NCI-H1930 (cell line): ENCODE measurements around the gene IL31.
"Not testable (repeated sequence)": the region's sequence is repeated elsewhere in the genome, so short reads cannot be mapped to it uniquely, and the experiment has no call there.

Experiments used
- DNase-seq, 2 experiments: peaks; one replicate each; lab custom pipeline; 2025; lab: John Stamatoyannopoulos, UW

The IL31 gene

DNA sequence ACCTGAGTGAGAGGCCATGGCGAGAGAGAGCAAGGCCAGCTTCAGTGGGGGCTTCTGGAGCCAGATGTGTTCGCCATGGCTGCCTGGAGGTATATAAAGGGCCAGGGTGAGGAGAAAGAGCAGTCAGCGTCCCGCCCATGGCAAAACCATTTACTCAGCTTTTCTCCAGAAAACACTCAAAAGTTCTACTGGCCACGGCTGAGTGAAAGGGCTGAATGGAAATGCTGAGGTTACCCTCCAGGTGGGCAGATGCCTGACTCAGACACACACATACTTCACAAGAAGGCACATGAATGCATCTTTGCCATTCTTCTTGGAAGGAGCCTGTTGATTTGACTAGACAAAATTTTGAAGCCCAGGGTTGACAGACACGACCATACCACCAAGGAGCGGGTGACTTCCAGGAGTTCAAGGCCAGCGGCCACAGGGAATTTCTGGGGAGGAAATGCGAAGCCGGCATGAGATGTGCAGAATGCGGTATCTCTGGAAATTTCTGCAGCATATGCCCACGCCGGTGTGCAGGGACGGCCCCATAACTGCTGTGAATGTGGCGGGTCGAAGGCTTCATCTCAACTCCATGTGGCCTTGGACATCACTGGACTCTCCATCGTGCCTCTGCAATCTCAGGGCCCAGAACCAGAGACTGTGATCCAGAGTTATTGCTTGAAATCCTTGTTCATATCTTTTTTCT lies at the start of gene IL31:
Gene IL31 (minus strand): TSS at position 67 of the 691 bp plus-strand sequence. CDS start 49 bp downstream, at position 18.
- DNase-seq, result no peak

DNA sequence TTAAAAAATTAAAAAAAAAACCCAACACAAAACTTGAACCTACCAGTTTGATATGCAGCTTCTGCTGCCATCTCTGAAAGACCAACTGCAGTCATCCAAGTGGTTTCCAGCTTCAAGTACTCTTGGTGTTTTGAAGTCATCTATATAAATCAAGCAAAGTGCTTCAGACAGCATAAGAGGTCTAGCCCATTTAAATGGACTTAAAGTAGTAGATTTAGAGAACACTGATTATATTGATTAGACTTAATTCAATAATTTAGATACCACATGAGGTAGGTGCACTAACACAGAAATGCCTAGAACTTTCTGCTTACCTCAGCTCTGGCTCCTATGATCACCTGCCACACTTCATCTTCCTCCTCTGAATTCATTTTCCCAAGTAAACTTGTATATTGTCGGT lies 42.4 kb upstream of the IL31 start:
- DNase-seq, result no peak

DNA sequence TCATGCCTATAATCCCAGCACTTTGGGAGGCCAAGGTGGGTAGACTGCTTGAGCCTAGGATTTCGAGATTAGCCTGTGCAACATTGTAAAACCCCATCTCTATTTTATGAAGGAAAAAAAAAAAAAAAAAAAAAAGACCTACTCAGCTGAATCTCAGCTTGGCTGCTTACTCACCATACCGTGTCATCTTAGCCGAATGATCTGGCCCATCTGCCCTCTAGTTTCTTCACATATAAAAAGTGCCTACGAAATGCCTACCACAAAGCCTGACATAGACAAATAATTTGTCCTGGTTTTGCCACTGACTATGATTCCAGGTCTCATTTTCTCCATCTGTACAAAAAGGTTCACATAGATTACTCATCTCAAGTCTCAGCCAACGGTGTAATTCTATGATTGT lies 41.8 kb upstream of the IL31 start:
- DNase-seq, result no peak

DNA sequence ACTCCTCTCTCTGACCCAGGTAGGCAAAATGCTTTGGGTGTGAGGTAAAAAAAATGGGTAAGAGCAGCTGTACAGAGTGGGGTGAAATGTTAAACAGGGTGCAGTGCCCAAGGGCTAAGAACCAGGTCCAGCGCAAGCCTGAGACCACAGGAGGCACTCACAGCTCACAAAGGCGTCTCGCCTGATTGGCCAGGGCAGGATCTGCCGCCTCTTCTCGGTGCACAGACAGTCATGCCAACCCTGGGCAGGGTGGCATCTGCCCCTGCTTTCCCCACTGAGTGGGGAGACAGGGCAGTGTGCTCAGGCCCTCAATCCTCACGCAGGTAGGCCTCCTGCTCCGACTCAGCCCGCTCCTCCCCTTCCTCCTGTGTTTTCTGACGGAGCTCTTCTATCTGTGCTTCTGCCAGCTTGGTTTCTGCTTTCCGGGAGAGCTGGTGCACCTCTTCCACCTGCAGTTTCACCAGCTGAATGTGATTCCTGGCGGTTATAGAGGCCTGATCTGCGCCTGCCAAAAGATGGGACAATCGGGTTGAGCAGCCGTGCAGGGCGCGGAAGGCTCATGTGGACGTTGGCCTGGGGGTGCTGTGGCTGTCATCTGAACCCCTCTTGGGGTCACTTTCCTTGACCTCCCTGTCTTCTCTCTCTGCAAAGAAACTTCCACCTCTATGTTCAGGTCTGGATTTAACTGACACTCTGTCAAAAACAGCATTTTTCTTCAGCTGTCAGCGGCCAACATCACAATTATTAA lies 34.2 kb upstream of the IL31 start:
- no peak for DNase-seq

- DNase-seq, result no peak
Observed at GRCh38 chr12:122207391-122207790, 33.4 kb upstream of the IL31 start.

GRCh38 chr12:122206976-122207375 lies 33.0 kb upstream of the IL31 start:
- DNase-seq, result no peak

DNA sequence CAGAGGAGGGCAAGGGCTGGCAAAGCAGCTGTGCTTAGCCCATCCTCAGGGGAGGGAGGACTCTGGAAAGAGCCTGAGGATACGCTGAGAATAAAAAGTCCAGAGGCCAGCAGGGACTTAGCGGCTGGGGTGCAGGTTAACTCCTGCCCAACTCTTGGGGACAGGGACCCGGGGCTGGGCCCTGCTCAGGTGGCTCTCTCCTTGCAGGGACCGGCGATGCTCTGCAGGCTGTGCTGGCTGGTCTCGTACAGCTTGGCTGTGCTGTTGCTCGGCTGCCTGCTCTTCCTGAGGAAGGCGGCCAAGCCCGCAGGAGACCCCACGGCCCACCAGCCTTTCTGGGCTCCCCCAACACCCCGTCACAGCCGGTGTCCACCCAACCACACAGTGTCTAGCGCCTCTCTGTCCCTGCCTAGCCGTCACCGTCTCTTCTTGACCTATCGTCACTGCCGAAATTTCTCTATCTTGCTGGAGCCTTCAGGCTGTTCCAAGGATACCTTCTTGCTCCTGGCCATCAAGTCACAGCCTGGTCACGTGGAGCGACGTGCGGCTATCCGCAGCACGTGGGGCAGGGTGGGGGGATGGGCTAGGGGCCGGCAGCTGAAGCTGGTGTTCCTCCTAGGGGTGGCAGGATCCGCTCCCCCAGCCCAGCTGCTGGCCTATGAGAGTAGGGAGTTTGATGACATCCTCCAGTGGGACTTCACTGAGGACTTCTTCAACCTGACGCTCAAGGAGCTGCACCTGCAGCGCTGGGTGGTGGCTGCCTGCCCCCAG lies 32.3 kb upstream of the IL31 start:
- DNase-seq, result no peak

DNA sequence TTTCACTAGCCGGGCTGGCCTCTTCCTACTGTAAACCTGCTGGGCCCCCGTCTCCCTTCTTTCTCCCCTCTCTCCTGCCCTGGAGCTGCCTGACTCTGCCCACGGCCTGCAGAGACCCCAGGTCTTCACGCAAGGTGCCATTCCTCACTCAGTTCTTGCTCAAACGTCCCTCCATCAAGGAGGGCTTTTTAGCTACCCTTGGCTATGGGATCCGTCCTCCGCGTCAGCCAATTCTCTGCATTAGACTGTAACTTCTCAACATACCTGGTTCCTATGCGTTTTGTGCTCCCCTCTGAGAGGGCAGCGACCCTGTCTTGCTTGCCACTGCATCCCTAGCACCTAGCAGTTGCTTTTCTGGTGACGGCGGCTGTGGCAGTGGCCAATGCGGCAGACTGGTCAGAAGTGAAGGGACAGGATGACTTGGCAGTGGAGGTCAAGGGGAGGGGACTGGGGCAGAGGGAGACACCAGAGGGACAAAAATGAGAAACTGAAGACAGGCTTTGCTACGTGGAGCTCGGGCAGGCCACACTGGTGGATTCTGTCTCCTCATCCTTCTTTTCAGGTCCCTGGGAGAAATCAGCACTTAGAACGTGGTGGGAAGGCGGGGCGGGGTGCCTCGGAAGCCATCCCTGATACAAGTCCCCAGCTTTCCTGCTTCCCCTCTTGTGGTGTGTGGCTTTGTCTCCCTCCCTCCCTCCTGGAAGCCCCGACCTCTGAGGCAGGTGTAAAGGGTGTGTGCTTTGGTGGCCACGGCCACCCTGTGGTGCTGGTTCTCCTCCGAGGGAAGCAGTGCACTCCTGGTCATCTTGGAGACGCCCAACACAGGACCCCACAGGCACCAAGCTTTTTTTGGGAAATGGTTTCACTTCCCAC lies 31.3 kb upstream of the IL31 start:
- DNase-seq, result no peak

- DNase-seq, result no peak
Observed at GRCh38 chr12:122204167-122205052, 30.4 kb upstream of the IL31 start.

GRCh38 chr12:122203301-122204166 lies 29.5 kb upstream of the IL31 start, which contains the start of gene B3GNT4:
Gene B3GNT4 (plus strand): TSS chr12:122203709. CDS start chr12:122204619, 910 bp downstream.
- DNase-seq, result peak; percentile 39 to 61

- DNase-seq, result not testable (repeated sequence)
Observed at GRCh38 chr12:122202811-122203210, 28.8 kb upstream of the IL31 start.

- no peak for DNase-seq
Observed at GRCh38 chr12:122202017-122202416, 28.0 kb upstream of the IL31 start.

GRCh38 chr12:122201381-122201780 lies 27.4 kb upstream of the IL31 start:
- no peak for DNase-seq

DNA sequence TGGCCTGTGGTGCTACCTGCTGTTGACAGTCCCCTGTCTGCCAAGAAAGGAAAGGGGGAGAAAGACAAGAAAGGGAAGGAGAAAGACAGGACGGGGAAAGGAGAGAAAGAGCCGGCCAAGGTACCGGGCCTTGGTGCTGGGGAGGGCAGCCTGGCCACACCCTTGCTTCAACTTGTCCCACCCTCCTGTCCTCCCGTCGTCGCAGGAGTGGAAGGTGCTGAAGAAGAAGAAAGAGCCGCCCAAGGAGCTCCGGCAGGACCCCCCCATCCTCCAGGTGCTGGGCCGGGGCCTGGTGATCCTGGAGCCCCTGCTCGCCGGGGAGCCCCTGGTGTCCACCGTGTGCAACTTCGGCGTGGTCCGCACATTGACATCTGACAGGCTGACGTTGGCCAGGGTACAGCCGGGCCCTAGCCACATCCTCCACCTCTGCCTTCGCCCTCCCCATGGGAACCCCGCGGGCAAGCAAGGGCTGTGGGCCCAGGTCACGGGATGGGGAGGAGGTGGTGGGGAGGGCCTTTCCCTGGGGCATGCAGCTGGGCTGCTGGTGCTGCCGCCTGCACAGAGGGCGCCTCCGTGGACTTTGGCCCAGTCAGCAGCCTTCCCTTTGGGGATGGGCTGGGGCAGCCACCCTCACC lies 26.6 kb upstream of the IL31 start:
- no peak for DNase-seq

- no peak for DNase-seq
Observed at GRCh38 chr12:122199484-122200355, 25.7 kb upstream of the IL31 start.

DNA sequence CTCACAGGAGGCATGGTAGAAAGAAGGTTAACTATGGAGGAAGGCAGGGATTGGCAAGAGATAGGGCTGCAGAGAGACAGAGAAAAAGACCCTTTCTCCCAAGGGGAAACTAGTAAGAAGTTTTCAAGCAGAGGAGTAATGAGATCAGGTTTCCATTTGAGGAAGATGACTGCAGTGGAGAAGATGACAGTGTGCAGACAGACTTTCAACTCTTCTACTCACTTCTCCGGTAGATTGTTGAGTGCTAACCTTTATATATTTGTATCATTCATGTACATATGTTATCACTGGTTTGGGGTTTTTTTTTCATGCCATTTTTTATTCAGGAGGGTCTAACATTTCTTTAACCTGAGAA lies 23.6 kb upstream of the IL31 start:
- DNase-seq, result no peak

DNA sequence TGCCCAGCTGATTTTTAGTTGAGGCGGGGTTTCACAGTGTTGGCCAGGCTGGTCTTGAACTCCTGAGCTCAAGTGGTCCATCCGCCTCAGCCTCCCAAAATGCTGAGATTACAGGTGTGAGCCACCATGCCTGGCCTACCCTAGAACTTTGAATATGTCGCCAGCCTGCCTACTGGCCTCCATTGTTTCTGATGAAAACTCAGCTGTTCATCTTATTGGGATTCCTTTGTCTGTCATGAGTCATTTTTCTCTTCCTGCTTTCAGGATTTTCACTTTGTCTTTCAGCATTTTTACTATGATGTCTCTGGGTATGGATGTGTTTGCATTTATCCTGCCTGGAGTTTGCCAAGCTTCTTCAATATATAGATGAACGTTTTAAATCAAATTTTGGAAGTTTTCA lies 21.4 kb upstream of the IL31 start:
- no peak for DNase-seq

DNA sequence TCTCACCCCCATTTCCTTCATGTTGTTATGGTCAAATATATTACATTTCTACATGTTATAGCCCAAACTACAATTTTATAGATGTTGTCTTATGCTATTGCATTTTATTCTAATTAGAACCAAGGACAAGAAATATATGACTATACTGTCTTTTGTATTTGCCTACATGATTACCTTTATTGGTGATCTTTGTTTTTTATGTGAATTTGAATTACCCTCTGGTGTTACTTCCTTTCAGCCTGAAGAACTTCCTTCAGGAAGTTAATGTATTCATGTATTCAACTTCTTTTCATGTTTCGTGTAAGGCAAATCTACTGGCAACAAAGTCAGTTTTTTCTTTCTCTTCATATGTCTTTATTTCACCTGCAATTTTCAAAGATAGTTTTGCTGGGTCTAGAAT lies 20.8 kb upstream of the IL31 start:
- DNase-seq, result no peak
